ENCODE results near the gene DNTTIP2. TPM values are rescaled to one million over a fixed set of nuclear protein-coding genes. Genes with fewer than 3 reads are reported as not detected.
A peak's percentile ranks its signal among the peaks of the same experiment; 100 is the strongest.
"Not testable (repeated sequence)": the region's sequence is repeated elsewhere in the genome, so short reads cannot be mapped to it uniquely, and the experiment has no call there.

Gene DNTTIP2, protein sequence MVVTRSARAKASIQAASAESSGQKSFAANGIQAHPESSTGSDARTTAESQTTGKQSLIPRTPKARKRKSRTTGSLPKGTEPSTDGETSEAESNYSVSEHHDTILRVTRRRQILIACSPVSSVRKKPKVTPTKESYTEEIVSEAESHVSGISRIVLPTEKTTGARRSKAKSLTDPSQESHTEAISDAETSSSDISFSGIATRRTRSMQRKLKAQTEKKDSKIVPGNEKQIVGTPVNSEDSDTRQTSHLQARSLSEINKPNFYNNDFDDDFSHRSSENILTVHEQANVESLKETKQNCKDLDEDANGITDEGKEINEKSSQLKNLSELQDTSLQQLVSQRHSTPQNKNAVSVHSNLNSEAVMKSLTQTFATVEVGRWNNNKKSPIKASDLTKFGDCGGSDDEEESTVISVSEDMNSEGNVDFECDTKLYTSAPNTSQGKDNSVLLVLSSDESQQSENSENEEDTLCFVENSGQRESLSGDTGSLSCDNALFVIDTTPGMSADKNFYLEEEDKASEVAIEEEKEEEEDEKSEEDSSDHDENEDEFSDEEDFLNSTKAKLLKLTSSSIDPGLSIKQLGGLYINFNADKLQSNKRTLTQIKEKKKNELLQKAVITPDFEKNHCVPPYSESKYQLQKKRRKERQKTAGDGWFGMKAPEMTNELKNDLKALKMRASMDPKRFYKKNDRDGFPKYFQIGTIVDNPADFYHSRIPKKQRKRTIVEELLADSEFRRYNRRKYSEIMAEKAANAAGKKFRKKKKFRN
- 61.8 TPM for total RNA-seq (ENCODE audit: unreplicated experiment)
- long read RNA-seq, full-length matches to known transcripts: 18 of 69 reads
- long read RNA-seq, partial matches to known transcripts: 50 of 69 reads
- long read RNA-seq, other reads (novel, unspliced or antisense): 1 of 69 reads

DNA sequence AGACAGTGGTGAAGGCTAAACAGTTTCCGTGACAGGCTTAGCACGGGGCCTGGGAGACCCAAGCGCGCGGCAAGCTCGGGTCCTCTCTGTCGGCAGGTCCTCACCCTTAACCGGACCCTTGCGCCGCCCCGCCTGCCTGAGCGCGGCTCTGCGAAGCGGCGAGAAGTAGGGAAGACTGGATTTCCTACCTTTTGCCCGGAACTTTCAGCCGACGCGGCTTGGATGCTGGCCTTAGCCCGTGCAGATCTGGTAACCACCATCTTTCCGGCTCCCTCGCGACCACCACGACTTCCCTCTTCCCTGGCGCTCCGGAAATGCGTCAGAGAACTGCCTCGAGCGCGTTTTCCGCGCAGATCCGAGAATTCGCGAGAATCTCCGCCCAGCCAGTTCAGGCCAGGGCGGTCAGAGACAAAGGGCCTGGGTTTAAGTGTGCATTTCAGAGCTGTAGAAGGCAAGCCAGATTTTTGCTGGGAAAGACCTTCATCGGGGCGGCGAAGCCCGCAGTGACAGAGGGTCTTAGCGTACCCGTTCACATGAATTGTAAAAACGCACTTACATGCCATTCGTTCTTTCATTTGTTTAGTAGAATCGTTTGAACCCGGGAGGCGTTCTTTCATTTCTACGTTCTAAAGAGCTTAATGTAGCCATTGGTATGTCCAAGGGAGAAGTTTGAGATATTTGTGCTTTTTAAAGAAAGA is at the start of gene DNTTIP2:
TSS of gene DNTTIP2 (minus strand) at position 318 of the 698 bp plus-strand sequence. CDS start at position 260, 58 bp downstream.
- Mint-ChIP-seq H3K9me3 (ENCODE audit: unreplicated experiment) (no peaks in the 10 kb centered on the region), H3K27me3 (ENCODE audit: unreplicated experiment) (peaks cover 7% of the 10 kb centered on the region), H3K36me3 (ENCODE audit: low read depth, unreplicated experiment) (peaks cover 24% of the 10 kb centered on the region), H3K4me3 (ENCODE audit: unreplicated experiment) (peak within 1 kb of the TSS; percentile 98), H3K27ac (ENCODE audit: unreplicated experiment) (peak within 1 kb of the TSS; percentile 91), H3K4me1 (ENCODE audit: unreplicated experiment) (peaks cover 21% of the 10 kb centered on the region)
- DNase-seq (ENCODE audit: low spot score): peak; percentile 92
- TF ChIP-seq, protein P1, sequence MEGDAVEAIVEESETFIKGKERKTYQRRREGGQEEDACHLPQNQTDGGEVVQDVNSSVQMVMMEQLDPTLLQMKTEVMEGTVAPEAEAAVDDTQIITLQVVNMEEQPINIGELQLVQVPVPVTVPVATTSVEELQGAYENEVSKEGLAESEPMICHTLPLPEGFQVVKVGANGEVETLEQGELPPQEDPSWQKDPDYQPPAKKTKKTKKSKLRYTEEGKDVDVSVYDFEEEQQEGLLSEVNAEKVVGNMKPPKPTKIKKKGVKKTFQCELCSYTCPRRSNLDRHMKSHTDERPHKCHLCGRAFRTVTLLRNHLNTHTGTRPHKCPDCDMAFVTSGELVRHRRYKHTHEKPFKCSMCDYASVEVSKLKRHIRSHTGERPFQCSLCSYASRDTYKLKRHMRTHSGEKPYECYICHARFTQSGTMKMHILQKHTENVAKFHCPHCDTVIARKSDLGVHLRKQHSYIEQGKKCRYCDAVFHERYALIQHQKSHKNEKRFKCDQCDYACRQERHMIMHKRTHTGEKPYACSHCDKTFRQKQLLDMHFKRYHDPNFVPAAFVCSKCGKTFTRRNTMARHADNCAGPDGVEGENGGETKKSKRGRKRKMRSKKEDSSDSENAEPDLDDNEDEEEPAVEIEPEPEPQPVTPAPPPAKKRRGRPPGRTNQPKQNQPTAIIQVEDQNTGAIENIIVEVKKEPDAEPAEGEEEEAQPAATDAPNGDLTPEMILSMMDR (IDR thresholded peaks at IDR 0.05; ENCODE audit: unreplicated experiment): no peak

DNA sequence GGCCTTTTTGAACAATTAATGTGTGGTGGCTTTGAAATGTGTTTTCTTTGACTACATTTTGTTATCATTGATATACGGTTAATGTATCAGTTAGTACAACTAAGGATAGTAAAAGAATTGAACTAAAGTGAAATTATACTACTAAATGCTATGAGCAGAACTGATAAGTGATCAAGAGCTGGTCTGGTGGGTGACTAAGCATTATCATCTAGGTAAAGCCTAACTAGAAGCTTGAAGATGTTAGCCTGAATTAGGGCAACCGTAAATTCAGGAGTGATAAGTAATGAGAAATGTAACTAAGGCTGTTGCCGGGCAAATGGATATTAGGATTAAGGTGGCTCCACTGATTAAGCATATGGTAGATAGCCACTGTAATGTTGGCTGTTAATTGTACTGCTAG is 46.2 kb upstream of the DNTTIP2 start:
- Mint-ChIP-seq H3K36me3 (ENCODE audit: low read depth, unreplicated experiment) (no peaks in the 10 kb centered on the region), H3K4me1 (ENCODE audit: unreplicated experiment) (no peaks in the 10 kb centered on the region), H3K4me3 (ENCODE audit: unreplicated experiment) (no peak overlapping the region), H3K27me3 (ENCODE audit: unreplicated experiment) (no peaks in the 10 kb centered on the region), H3K9me3 (ENCODE audit: unreplicated experiment) (no peaks in the 10 kb centered on the region), H3K27ac (ENCODE audit: unreplicated experiment) (no peak overlapping the region)
- DNase-seq (ENCODE audit: low spot score): no peak
- TF ChIP-seq, protein P1 (IDR thresholded peaks at IDR 0.05; ENCODE audit: unreplicated experiment): no peak

DNA sequence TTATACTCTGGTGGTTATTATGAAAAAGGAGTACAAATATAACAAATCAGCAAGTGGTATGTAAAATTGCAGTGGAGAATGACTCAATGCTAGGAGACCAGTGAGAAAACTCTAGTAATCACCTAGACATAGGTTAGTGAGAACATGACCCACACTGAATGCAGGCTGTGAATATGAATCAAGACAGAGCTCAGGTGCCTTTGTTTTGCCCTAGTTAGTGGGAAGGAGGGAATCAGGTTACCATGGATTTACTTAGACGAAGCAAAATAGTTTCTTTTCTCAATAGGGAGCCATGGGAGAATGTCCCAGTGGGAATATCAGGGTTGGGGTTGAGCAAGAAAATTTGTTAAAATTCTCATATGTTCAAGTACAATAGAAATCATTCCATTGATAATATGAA is 40.8 kb upstream of the DNTTIP2 start:
- TF ChIP-seq, protein P1 (IDR thresholded peaks at IDR 0.05; ENCODE audit: unreplicated experiment): no peak
- Mint-ChIP-seq H3K4me1 (ENCODE audit: unreplicated experiment) (no peaks in the 10 kb centered on the region), H3K27ac (ENCODE audit: unreplicated experiment) (no peak overlapping the region)

DNA sequence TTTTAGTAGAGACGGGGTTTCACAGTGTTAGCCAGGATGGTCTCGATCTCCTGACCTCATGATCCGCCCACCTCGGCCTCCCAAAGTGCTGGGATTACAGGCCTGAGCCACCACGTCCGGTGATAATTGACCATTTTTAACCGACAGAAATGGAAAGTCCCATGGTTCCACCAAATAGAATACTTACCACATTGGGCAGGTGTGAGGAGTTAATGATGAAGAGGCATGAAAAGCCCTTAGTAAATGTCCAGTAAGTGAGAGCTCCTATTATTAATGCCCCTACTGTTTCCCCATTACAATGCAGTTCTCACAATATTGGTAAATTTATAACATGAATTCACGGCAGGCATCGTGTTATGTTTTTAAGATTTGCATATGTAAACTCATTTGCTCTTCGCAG is 38.3 kb upstream of the DNTTIP2 start:
- no peaks in the 10 kb centered on the region for H3K36me3 Mint-ChIP-seq (ENCODE audit: low read depth, unreplicated experiment)
- TF ChIP-seq, protein P1 (IDR thresholded peaks at IDR 0.05; ENCODE audit: unreplicated experiment): no peak
- no peaks in the 10 kb centered on the region for H3K4me1 Mint-ChIP-seq (ENCODE audit: unreplicated experiment)
- no peak overlapping the region for H3K4me3 Mint-ChIP-seq (ENCODE audit: unreplicated experiment)
- no peak for DNase-seq (ENCODE audit: low spot score)
- no peak overlapping the region for H3K27ac Mint-ChIP-seq (ENCODE audit: unreplicated experiment)
- H3K27me3 Mint-ChIP-seq (ENCODE audit: unreplicated experiment): no peaks in the 10 kb centered on the region
- peaks cover 1% of the 10 kb centered on the region for H3K9me3 Mint-ChIP-seq (ENCODE audit: unreplicated experiment)

More for the DNA sequence above, 40.8 kb upstream of the DNTTIP2 start:
- DNase-seq (ENCODE audit: low spot score): no peak
- H3K36me3 Mint-ChIP-seq (ENCODE audit: low read depth, unreplicated experiment): no peaks in the 10 kb centered on the region
- H3K27me3 Mint-ChIP-seq (ENCODE audit: unreplicated experiment): no peaks in the 10 kb centered on the region
- no peak overlapping the region for H3K4me3 Mint-ChIP-seq (ENCODE audit: unreplicated experiment)
- H3K9me3 Mint-ChIP-seq (ENCODE audit: unreplicated experiment): no peaks in the 10 kb centered on the region

DNA sequence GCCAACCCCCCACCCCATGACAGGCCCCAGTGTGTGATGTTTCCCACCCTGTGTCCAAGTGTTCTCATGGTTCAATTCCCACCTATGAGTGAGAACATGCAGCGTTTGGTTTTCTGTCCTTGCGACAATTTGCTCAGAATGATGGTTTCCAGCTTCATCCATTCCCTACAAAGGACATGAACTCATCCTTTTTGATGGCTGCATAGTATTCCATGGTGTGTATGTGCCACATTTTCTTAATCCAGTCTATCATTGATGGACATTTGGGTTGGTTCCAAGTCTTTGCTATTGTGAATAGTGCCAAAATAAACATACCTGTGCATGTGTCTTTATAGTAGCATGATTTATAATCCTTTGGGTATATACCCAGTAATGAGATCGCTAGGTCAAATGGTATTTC is 31.9 kb upstream of the DNTTIP2 start:
- H3K4me3 Mint-ChIP-seq (ENCODE audit: unreplicated experiment); H3K9me3 Mint-ChIP-seq (ENCODE audit: unreplicated experiment); H3K27me3 Mint-ChIP-seq (ENCODE audit: unreplicated experiment); H3K36me3 Mint-ChIP-seq (ENCODE audit: low read depth, unreplicated experiment); H3K27ac Mint-ChIP-seq (ENCODE audit: unreplicated experiment); DNase-seq (ENCODE audit: low spot score): not testable (repeated sequence)
- peaks cover 15% of the 10 kb centered on the region for H3K4me1 Mint-ChIP-seq (ENCODE audit: unreplicated experiment)

Data from endothelial cell (in vitro differentiated cells).